Upper lobe of left lung (tissue), 4 donors: ENCODE results near the gene PDZD8.

Experiments used
- EP300 ChIP-seq, 4 donors: sonication (generic); formaldehyde crosslinking; IDR thresholded peaks; one replicate each; pipeline ENCODE4 v1.5.1; 2017; ENCODE audit warnings: antibody characterized with exemption in 4 of 4, control low read depth in 2 of 4
- POLR2AphosphoS5 ChIP-seq, 2 donors: sonication (generic); formaldehyde crosslinking; IDR thresholded peaks; one replicate each; pipeline ENCODE4 v1.5.1; 2017; ENCODE audit warnings: antibody characterized with exemption in 2 of 2
- TF ChIP-seq, protein P1 (sequence below), 6 experiments: fragments of 450-650 bp in 4 of 6; fragments of 200-600 bp in 2 of 6; sonication (generic) in 2 of 6; IDR thresholded peaks; one replicate each; pipeline ENCODE4 v1.5.1; 2016 to 2019; ENCODE audit warnings: antibody characterized with exemption in 6 of 6

DNA sequence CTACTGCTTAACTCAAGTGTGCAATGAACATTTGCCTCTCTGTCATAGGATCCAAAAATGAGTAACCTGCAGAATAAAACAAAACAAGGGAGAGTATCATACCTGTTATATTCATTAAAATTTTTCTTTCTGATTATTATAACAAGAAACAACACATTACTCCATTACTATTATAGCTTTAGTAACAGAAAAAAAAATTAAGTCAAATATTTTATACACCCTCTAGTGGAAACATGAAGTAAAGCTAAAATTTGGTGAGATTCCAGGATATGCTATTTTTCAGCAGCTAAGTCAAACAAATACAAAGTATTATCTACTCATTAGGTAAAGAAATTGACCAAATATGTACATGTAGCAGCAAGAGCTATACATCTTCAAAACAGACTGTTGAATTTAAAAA, 56.3 kb downstream of the PDZD8 start:
- no peak for TF ChIP-seq EP300 (IDR thresholded peaks at IDR 0.05)
- TF ChIP-seq, protein P1, sequence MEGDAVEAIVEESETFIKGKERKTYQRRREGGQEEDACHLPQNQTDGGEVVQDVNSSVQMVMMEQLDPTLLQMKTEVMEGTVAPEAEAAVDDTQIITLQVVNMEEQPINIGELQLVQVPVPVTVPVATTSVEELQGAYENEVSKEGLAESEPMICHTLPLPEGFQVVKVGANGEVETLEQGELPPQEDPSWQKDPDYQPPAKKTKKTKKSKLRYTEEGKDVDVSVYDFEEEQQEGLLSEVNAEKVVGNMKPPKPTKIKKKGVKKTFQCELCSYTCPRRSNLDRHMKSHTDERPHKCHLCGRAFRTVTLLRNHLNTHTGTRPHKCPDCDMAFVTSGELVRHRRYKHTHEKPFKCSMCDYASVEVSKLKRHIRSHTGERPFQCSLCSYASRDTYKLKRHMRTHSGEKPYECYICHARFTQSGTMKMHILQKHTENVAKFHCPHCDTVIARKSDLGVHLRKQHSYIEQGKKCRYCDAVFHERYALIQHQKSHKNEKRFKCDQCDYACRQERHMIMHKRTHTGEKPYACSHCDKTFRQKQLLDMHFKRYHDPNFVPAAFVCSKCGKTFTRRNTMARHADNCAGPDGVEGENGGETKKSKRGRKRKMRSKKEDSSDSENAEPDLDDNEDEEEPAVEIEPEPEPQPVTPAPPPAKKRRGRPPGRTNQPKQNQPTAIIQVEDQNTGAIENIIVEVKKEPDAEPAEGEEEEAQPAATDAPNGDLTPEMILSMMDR (IDR thresholded peaks at IDR 0.05): peak in 1 of 6 experiments; percentile 28
- no peak for TF ChIP-seq POLR2AphosphoS5 (IDR thresholded peaks at IDR 0.05)
